K562 (cell line): ENCODE results near the gene CPZ. TPM values are rescaled to one million over a fixed set of nuclear protein-coding genes. Genes with fewer than 3 reads are reported as not detected.

Experiments
- ATAC-seq: fragments of 200-7000 bp; cut with Tn5 transposase; 3 replicates; pipeline ENCODE4 v1.9.1; 2020; ENCODE audit warnings: moderate library complexity
- BruUV-seq: library from RNA; stranded (reverse); fragments of 400-500 nt; replicated peaks from 2 replicates; lab custom pipeline; 2021; lab: Mats Ljungman, UMichigan
- CTCF ChIA-PET: fragments of 300-600 bp; formaldehyde crosslinking; extraction: SDS; loops from one replicate; lab custom pipeline; 2021; ENCODE audit warnings: low intra/inter-chr PET ratio; lab: Yijun Ruan, JAX
- POLR2A ChIA-PET: fragments of 300-600, 350-650 bp; sonication (Branson Sonifier 250); formaldehyde crosslinking; extraction: SDS; loops from one replicate; lab custom pipeline; 2021; ENCODE audit warnings: antibody characterized with exemption, inconsistent platforms; lab: Yijun Ruan, JAX
- DNase-seq, 4 experiments: peaks; one replicate each; pipeline versions ENCODE4 v3.0.0 to v3.0.0-alpha.2; 2011 to 2018; ENCODE audit warnings: low spot score in 3 of 4, mixed read lengths in 3 of 4; ENCODE audit errors: extremely low read depth in 1 of 4
- FAIRE-seq: peaks from 2 replicates; lab custom pipeline; 2011; peaks lifted over from hg19 to GRCh38; lab: Jason Lieb, UNC
- H2AFZ ChIP-seq: 2 replicates; pipeline ENCODE4 v1.6.0; 2011; ENCODE audit warnings: low read depth, low read length, control low read depth, inconsistent platforms
- H3K27ac ChIP-seq: fragments of 200-600 bp; 3 replicates; pipeline ENCODE4 v1.8.0; 2011; ENCODE audit warnings: low read depth, mild to moderate bottlenecking, control low read depth, inconsistent platforms, low read length, moderate library complexity, mixed read lengths; ENCODE audit errors: extremely low read depth
- H3K27me3 ChIP-seq, 2 experiments: fragments of 300-600 bp in 1 of 2; 2 replicates in 1 of 2; 3 replicates in 1 of 2; pipeline versions ENCODE4 v1.6.0 to v1.8.0; 2011; ENCODE audit warnings: inconsistent platforms in 2 of 2, low read length in 2 of 2, mild to moderate bottlenecking in 1 of 2, mixed read lengths in 1 of 2, moderate library complexity in 1 of 2; ENCODE audit not compliant: control insufficient read depth in 2 of 2, insufficient read depth in 2 of 2
- H3K36me3 ChIP-seq: fragments of 300-600 bp; 3 replicates; pipeline ENCODE4 v1.8.0; 2011; ENCODE audit warnings: mild to moderate bottlenecking, low read length, inconsistent platforms; ENCODE audit not compliant: control insufficient read depth, insufficient read depth
- H3K4me1 ChIP-seq, 2 experiments: fragments of 200-600 bp in 1 of 2; replicated peaks in 1 of 2; 2 replicates in 1 of 2; 3 replicates in 1 of 2; pipeline versions ENCODE4 v1.5.1 to v1.8.0; 2011; ENCODE audit warnings: inconsistent platforms in 2 of 2, low read length in 2 of 2, mild to moderate bottlenecking in 1 of 2, mixed read lengths in 1 of 2, moderate library complexity in 1 of 2; ENCODE audit not compliant: control insufficient read depth in 2 of 2, insufficient read depth in 2 of 2
- H3K4me2 ChIP-seq: 2 replicates; pipeline ENCODE4 v1.6.1; 2011; ENCODE audit warnings: low read length, control low read depth, inconsistent platforms, mixed read lengths; ENCODE audit not compliant: insufficient read depth
- H3K4me3 ChIP-seq: fragments of 200-600 bp; sonication (generic), shearing (Covaris generic); 2 replicates; pipeline ENCODE4 v1.5.1; 2016; ENCODE audit warnings: control low read depth, inconsistent platforms
- H3K79me2 ChIP-seq: fragments of 200-600 bp; 3 replicates; pipeline ENCODE4 v1.8.0; 2011; ENCODE audit warnings: low read length, inconsistent platforms; ENCODE audit not compliant: control insufficient read depth, insufficient read depth
- H3K9ac ChIP-seq, 2 experiments: 2 replicates each; pipeline versions ENCODE4 v1.6.0 to v1.6.1; 2011; ENCODE audit warnings: low read depth in 2 of 2, low read length in 2 of 2, control low read depth in 1 of 2, inconsistent platforms in 1 of 2, mild to moderate bottlenecking in 1 of 2, mixed read lengths in 1 of 2; ENCODE audit not compliant: insufficient read depth in 1 of 2
- H3K9me1 ChIP-seq: one replicate; pipeline ENCODE4 v1.6.0; 2011; ENCODE audit warnings: inconsistent platforms, mild to moderate bottlenecking, low read length, moderate library complexity; ENCODE audit not compliant: control insufficient read depth, insufficient read depth
- H3K9me3 ChIP-seq: replicated peaks from 2 replicates; pipeline ENCODE4 v1.5.1; 2011; ENCODE audit warnings: low read depth, low read length, inconsistent platforms; ENCODE audit not compliant: control insufficient read depth, insufficient read depth
- H4K20me1 ChIP-seq: replicated peaks from 2 replicates; pipeline ENCODE4 v1.6.1; 2011; ENCODE audit warnings: low read length, inconsistent platforms, mixed read lengths; ENCODE audit not compliant: control insufficient read depth, insufficient read depth
- BCOR ChIP-seq: fragments of 450-650 bp; IDR thresholded peaks from 2 replicates; pipeline ENCODE4 v1.6.1; 2016
- FOXK1 ChIP-seq: sonication (generic); formaldehyde crosslinking; IDR thresholded peaks from 2 replicates; pipeline ENCODE4 v1.8.0; 2022; ENCODE audit warnings: missing genetic modification reagents, mild to moderate bottlenecking, borderline replicate concordance
- RAD21 ChIP-seq, 2 experiments: fragments of 250-450 bp in 1 of 2; fragments of 450-650 bp in 1 of 2; sonication (Bioruptor Pico) in 1 of 2; formaldehyde crosslinking in 1 of 2; IDR thresholded peaks in 1 of 2; conservative IDR thresholded peaks in 1 of 2; 2 replicates each; pipeline versions ENCODE4 v1.4.0 to v1.8.0; 2020 to 2022; ENCODE audit warnings: mild to moderate bottlenecking in 2 of 2, moderate library complexity in 1 of 2
- RBM25 ChIP-seq: fragments of 200-400 bp; formaldehyde crosslinking; IDR thresholded peaks from 2 replicates; pipeline ENCODE4 v1.6.1; 2018; ENCODE audit warnings: low read length, low read depth, moderate library complexity; ENCODE audit not compliant: severe bottlenecking
- WGBS: fragments of 100-300 bp; shearing (Covaris generic); methylation state at CpG from one replicate; pipeline ENCODE4 v1.1.6; 2016; ENCODE audit warnings: low coverage, mixed read lengths; ENCODE audit not compliant: insufficient coverage; ENCODE audit errors: missing lambda C conversion rate; 5-methylcytosine and 5-hydroxymethylcytosine counted together
- in situ Hi-C: fragments of 300-500 bp; cut with MboI; formaldehyde crosslinking; loops from 4 replicates; pipeline ENCODE4 v1.15.0; 2018; ENCODE audit warnings: inconsistent platforms, mixed read lengths
- intact Hi-C: fragments of 100-400 bp; cut with micrococcal nuclease; formaldehyde crosslinking; loops from 2 replicates; pipeline ENCODE4 v1.14.2; 2022
- polyA plus RNA-seq, 8 experiments: library from polyadenylated mRNA; depleted of rRNA in 4 of 8; stranded (reverse) in 5 of 8; unstranded in 3 of 8; fragments of >200 nt; fragmentation: Nextera tagmentation in 2 of 8; fragmentation: Illumina TruSeq in 1 of 8; extraction: Ambion mirVana in 2 of 8; extraction: Trizol in 1 of 8; gene quantifications; 2 replicates each; pipeline versions ENCODE4 v1.2.1 to v1.2.3, GENCODE V29; 2011 to 2014; ENCODE audit warnings: inconsistent platforms in 1 of 8, missing spikeins in 1 of 8
- total RNA-seq, 7 experiments: library from RNA; depleted of rRNA in 6 of 7; stranded (reverse); fragments of >200 nt in 6 of 7; fragmentation: Illumina TruSeq in 2 of 7; extraction: Trizol in 2 of 7; gene quantifications; 2 replicates each; pipeline versions ENCODE4 v1.2.1 to v1.2.3, GENCODE V29; 2011 to 2021; ENCODE audit warnings: low replicate concordance in 1 of 7
- TF ChIP-seq, protein P1 (sequence below), 2 experiments: fragments of 450-650 bp in 1 of 2; sonication (generic) in 1 of 2; formaldehyde crosslinking in 1 of 2; IDR thresholded peaks in 1 of 2; conservative IDR thresholded peaks in 1 of 2; 2 replicates each; pipeline versions ENCODE4 v1.6.1 to v1.8.1; 2016 to 2023; ENCODE audit warnings: mild to moderate bottlenecking in 2 of 2, moderate library complexity in 2 of 2, inconsistent platforms in 1 of 2, missing genetic modification reagents in 1 of 2

The CPZ gene
- total and polyA plus RNA-seq, 9 of the 15 experiments (the other 6 are each of a cell fraction or from before 2014, with no cell fraction given) = 0.06 to 2.2 (median 1.2) TPM; not detected in 1

DNA sequence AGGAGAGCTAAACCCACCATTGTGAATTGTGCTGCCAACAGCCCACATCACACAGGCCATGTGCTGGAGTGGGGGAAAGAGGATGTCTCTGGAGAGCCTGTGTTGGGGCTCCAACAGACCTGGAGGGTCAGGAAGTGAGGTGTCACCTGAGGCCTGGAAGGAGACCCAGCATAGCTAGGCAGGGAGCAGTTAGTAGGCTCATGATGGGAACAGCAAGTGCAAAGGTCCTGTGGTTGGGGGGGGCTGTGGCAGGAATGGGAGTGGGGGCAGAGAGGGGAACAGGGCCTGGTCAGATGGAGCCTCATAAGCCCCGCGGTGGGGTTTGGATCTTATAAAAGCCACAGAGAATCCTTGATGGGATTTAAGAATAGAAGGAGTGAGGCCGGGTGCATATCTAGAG is 48.3 kb upstream of the CPZ start:
- Histone ChIP-seq H3K27me3 (no peaks in the 10 kb centered on the region), H4K20me1 (no peaks in the 10 kb centered on the region), H3K36me3 (no peaks in the 10 kb centered on the region), H3K4me1 (peaks cover 30 to 33% of the 10 kb centered on the region in 2 experiments), H3K4me3 (no peak overlapping the region; the same call in 1 of the 2 replicates), H3K4me2 (no peak overlapping the region), H3K27ac (0 out of 3 replicates have a peak overlapping the region, but pooled peaks have one; percentile 35), H3K9me3 (no peaks in the 10 kb centered on the region)
- POLR2A ChIA-PET = no interaction called here
- intact Hi-C loops (no loop called here), in situ Hi-C loops (no loop called here)
- no TSS peak for BruUV-seq
- 55% methylated on average over 3 of the region's 3 CpGs for WGBS
- DNase-seq = no peak
- TF ChIP-seq, protein P1, sequence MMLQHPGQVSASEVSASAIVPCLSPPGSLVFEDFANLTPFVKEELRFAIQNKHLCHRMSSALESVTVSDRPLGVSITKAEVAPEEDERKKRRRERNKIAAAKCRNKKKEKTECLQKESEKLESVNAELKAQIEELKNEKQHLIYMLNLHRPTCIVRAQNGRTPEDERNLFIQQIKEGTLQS (IDR thresholded peaks at IDR 0.05) = no peak
- TF ChIP-seq, protein P1 (CRISPR knock-in tag; conservative IDR thresholded peaks at IDR 0.05) = no peak
- peak; percentile 79 for TF ChIP-seq BCOR
- peak; percentile 67 for TF ChIP-seq RBM25
- TF ChIP-seq RAD21 (CRISPR knock-in tag; conservative IDR thresholded peaks at IDR 0.05 in 1 of 2, IDR thresholded peaks at IDR 0.05 in 1 of 2) = no peak
- no peak for TF ChIP-seq FOXK1
- TF ChIP-seq, all 486 proteins: peak for 2
- FAIRE-seq (no peak), ATAC-seq (no peak)
- H2AFZ ChIP-seq = no peak overlapping the region
- H3K9ac ChIP-seq = no peak overlapping the region; a peak in 1 of 4 replicates
- no peaks in the 10 kb centered on the region for H3K79me2 ChIP-seq
- H3K9me1 ChIP-seq = no peaks in the 10 kb centered on the region
- CTCF ChIA-PET = no interaction called here
